HG02970 (cell line): ENCODE results near the gene KCNRG.
"Not testable (repeated sequence)": the region's sequence is repeated elsewhere in the genome, so short reads cannot be mapped to it uniquely, and the experiment has no call there.

Experiments
- ATAC-seq: cut with Tn5 transposase; IDR thresholded peaks from one replicate; pipeline ENCODE4 v1.9.1; 2021; ENCODE audit warnings: mild to moderate bottlenecking, moderate library complexity, moderate number of reproducible peaks; ENCODE audit not compliant: unreplicated experiment, low FRiP score

KCNRG gene

GRCh38 chr13:50006426-50007135, 8.7 kb upstream of the KCNRG start:
- ATAC-seq = no peak

DNA sequence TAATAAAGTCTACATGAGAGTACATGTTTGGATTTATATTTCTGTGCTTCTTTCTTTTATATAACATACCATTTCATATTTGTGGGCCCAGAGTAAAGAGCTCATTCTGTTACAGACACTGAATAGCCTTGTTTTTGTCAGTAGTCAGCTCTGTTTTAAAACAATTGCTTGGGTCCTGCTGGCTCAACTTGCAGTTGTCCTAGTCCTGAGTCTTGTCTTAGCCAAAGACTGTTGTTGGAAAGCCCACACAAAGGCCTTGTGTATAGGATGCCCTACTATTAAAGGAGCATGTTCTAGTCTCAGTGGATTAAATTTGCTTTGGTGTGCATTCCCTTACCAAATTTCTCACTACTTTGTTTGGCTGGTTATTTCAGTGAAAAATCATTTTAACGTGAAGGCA, 3.8 kb upstream of the KCNRG start:
- no peak for ATAC-seq

- no peak for ATAC-seq
Observed at GRCh38 chr13:50012396-50013169, 2.7 kb upstream of the KCNRG start.

DNA sequence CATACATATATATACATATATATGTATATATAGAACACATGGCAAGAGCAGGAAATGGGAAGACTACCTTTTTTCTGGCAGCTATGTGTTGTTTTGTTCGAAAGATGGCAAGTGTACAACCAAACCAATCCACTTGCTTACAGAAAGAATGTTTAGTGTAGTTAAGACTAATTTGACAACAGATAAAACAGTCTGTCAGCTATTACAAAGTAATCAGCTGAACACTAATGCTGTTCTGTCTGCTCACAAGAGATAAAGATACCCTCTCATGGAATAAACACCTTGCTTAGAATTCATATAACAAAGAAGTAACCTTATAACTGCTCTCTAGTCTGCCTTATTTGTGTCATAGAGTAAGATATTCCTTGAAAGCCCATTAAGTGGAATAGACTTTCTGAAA, 858 bp upstream of the KCNRG start:
- no peak for ATAC-seq

GRCh38 chr13:50015750-50016149, 506 bp downstream of the KCNRG start:
- ATAC-seq = no peak

- ATAC-seq = no peak
Observed at GRCh38 chr13:50016444-50016843, 1.2 kb downstream of the KCNRG start.

DNA sequence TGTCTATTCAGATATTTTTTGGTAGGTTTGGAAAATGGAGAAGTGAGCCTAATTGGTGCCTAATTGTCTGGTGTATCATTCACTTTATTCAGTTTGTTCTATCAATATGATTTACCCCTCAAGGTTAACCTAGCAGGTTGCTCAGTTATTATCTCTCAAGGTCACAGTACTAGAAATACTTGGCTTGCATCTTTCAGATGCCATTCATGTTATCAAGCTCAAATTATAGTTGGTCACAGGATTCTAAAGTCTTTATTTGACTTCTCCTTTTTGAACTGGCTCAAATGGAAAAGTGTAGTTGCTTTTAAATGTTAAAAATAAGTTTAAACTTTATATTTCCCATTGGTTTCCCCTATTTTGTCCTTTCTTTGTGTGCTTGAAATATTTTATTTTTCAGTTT, 2.6 kb downstream of the KCNRG start:
- no peak for ATAC-seq

DNA sequence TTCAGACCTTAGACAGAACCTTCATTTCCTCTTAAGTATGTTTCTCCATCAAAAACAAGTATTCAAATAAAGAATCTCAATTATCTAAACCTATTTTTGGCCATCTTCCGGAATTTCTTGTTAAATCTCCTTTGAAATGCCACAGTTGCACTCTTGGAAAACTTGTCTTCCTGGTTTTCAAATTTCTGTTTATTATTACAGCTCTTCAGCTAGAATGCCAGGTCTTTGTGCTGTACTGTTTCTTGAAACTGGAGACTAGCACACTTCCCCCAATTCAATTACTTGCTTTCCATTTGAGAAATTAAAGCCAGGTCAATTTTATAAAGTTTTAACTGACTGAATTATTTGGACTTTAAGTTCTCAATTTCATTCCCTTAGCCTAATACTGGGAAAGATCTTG, 10.2 kb downstream of the KCNRG start:
- no peak for ATAC-seq

- no peak for ATAC-seq
Observed at GRCh38 chr13:50026788-50027473, 11.7 kb downstream of the KCNRG start.

DNA sequence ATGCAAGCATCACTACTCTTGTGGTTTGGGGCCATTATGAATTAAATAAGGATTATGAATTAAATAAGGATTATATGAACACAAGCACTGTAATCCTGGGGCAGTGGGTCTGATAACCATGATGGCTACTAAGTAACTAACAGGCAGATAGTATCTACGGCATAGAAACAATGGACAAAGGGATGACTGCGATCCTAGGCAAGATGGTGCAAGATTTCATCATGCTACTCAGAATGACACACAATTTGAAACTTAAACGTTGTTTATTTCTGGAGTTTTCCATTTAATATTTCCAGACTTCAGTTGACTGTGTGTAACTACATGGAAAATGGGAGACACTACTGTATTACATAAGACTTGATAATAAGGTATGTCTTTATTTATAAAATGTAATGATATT, 15.1 kb downstream of the KCNRG start:
- ATAC-seq = no peak

DNA sequence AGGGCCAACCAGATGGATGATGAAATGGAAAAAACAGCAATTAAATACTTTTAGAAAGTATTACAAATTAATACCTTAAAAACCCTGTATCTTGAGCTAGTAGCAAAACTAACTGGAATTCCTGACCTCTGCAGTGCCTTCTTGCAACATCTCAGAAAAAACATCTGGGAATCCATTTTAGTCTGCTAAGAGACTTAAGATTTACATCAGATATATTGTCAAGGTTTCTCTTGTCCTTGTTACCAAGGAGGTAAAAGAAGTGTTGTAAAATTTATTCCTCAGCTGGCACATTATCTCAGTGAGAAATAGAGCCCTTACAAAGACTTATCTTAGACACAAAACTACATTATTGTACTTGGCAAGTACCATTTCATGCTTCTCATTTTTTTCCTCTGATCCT, 18.5 kb downstream of the KCNRG start:
- no peak for ATAC-seq

DNA sequence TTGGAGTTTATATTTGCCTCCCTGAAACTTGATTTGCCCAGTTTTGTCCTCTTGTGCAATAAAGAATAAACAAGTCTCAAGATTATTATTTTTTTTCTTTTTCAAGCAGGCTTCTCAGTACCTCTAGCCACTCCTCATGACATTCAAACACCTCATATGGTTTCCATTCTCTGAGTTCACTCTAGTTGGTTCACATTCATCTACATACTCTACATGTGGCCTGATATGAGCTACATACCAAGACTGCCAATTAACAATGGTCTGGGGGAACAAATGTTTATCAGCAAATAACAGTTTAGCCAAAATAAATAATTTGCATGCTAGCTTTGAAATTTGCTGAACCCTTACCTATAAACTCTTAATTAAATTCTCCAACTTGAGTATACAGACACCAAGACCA, 22.5 kb downstream of the KCNRG start:
- no peak for ATAC-seq

- no peak for ATAC-seq
Observed at GRCh38 chr13:50038266-50038665, 23.0 kb downstream of the KCNRG start.

- no peak for ATAC-seq
Observed at GRCh38 chr13:50052478-50052877, 37.2 kb downstream of the KCNRG start.

DNA sequence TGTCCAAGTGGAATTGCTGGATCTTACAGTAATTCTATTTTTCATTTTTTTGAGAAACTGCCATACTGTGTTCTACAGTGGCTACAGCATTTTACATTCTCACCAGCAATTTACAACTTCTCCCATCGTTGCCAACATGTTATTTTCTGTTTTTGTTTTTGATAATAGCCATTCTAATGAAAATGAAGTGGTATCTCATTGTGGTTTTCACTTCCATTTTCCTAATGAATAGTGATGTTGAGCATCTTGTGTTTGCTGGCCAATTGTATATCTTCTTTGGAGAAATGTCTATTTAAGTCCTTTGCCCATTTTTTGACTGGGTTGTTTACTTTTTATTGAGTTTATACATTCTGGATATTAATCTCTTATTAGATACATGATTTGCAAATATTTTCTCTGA, 38.6 kb downstream of the KCNRG start:
- no peak for ATAC-seq

GRCh38 chr13:50055454-50055853, 40.2 kb downstream of the KCNRG start:
- no peak for ATAC-seq

DNA sequence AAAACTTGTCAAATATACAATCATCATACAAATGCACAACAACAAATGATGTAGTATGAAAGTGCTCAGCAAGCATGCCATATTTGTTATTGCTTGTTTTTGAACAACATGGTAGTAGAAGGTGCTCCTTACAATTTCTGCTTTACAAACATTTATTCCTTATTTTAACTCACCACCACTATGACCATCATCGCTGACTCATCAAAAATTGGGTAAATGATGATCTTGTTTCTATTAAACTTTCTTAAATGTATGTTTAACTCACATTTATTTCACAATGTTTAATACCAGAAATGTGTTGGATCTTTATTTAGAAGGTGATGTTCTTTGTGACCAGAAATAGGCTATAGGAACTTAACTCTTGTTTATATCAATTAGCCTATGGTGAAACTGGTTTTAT, 45.5 kb downstream of the KCNRG start:
- ATAC-seq = no peak

DNA sequence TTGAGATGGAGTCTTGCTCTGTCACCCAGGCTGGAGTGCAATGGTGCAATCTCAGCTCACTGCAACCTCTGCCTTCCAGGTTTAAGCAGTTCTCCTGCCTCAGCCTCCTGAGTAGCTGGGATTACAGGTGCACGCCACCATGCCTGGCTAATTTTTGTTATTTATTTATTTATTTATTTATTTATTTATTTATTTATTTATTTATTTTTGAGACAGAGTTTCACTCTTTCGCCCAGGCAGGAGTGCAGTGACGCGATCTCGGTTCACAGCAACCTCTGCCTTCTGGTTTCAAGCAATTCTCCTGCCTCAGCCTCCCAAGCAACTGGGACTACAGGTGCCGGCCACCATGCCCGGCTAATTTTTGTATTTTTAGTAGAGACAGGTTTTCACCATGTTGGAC, 47.1 kb downstream of the KCNRG start:
- ATAC-seq = not testable (repeated sequence)

DNA sequence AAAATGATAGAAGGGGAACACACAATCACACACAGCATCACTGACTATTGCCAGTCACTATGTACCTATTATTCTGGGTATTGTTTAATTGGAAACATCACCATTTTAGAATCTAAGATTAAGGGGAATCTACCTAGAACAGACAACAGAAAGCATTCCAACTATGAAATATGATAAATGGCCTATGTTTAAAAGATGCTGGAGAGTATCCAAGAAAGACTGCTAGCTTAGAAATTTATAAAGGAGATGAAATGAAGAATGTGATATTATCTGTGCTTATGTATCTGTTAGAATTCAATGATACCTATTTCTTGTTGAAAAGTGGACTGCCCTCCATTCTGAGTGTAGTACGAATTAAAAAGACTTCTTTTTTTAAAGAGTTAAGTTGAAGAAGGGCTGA, 50.5 kb downstream of the KCNRG start:
- no peak for ATAC-seq

DNA sequence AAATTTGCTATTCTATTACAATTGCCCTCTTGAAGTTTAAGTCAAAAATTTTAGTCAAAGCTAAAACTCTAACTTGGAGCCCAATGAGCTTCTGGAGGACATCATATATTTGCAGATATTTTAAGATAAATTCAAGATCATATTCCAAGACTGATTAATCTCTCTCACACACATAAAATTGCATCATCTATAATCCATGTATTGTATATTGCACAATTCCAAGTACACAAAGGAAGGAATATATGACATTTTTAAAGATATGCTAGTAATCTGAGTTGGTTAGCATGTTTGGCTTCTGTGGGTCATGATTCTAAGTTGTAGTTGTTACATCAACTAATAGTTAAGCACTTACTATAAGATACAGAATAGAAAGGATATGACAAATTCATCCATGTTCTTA, 53.3 kb downstream of the KCNRG start:
- ATAC-seq = no peak

GRCh38 chr13:50069261-50069660, 54.0 kb downstream of the KCNRG start:
- ATAC-seq = no peak

- ATAC-seq = no peak
Observed at GRCh38 chr13:50070186-50070585, 54.9 kb downstream of the KCNRG start.
